Astrocyte (in vitro differentiated cells and primary cell): ENCODE results near the gene CTNNB1. TPM values are rescaled to one million over a fixed set of nuclear protein-coding genes. Genes with fewer than 3 reads are reported as not detected.

Experiments
- DNase-seq: peaks from one replicate; pipeline ENCODE4 v3.0.0-alpha.2; 2010; ENCODE audit warnings: low read depth
- FAIRE-seq: peaks from 2 replicates; lab custom pipeline; 2011; peaks lifted over from hg19 to GRCh38; lab: Jason Lieb, UNC
- H2AFZ ChIP-seq: 2 replicates; pipeline ENCODE4 v1.6.0; 2012; ENCODE audit warnings: low read depth, low read length, inconsistent platforms
- H3K27ac ChIP-seq: 2 replicates; pipeline ENCODE4 v1.5.1; 2011; ENCODE audit warnings: low read depth, low read length, inconsistent platforms
- H3K27me3 ChIP-seq: 2 replicates; pipeline ENCODE4 v1.6.0; 2011; ENCODE audit warnings: low read length, inconsistent platforms; ENCODE audit not compliant: insufficient read depth
- H3K36me3 ChIP-seq: 2 replicates; pipeline ENCODE4 v1.5.1; 2011; ENCODE audit warnings: low read length, inconsistent platforms; ENCODE audit not compliant: insufficient read depth
- H3K4me1 ChIP-seq: 2 replicates; pipeline ENCODE4 v1.5.1; 2011; ENCODE audit warnings: low read length, inconsistent platforms; ENCODE audit not compliant: insufficient read depth
- H3K4me2 ChIP-seq: 2 replicates; pipeline ENCODE4 v1.6.0; 2012; ENCODE audit warnings: low read length, inconsistent platforms
- H3K4me3 ChIP-seq: 2 replicates; pipeline ENCODE4 v1.5.1; 2011; ENCODE audit warnings: low read depth, mild to moderate bottlenecking, low read length, inconsistent platforms; ENCODE audit not compliant: insufficient read depth
- H3K79me2 ChIP-seq: 2 replicates; pipeline ENCODE4 v1.6.0; 2012; ENCODE audit warnings: mild to moderate bottlenecking, low read length, inconsistent platforms; ENCODE audit not compliant: insufficient read depth
- H3K9ac ChIP-seq: 2 replicates; pipeline ENCODE4 v1.6.0; 2012; ENCODE audit warnings: mild to moderate bottlenecking, low read length, inconsistent platforms
- H3K9me3 ChIP-seq: 2 replicates; pipeline ENCODE4 v1.5.1; 2012; ENCODE audit warnings: low read depth, mild to moderate bottlenecking, low read length, inconsistent platforms; ENCODE audit not compliant: insufficient read depth
- H4K20me1 ChIP-seq: 2 replicates; pipeline ENCODE4 v1.6.0; 2012; ENCODE audit warnings: low read length, inconsistent platforms; ENCODE audit not compliant: insufficient read depth
- H3K27ac Mint-ChIP-seq: one replicate; pipeline ENCODE4 v1.8.0; 2021; ENCODE audit warnings: mild to moderate bottlenecking, mixed read lengths; ENCODE audit not compliant: unreplicated experiment
- H3K27me3 Mint-ChIP-seq: one replicate; pipeline ENCODE4 v1.8.0; 2021; ENCODE audit warnings: low read depth, mixed read lengths; ENCODE audit not compliant: unreplicated experiment
- H3K36me3 Mint-ChIP-seq: one replicate; pipeline ENCODE4 v1.8.0; 2021; ENCODE audit warnings: low read depth, mixed read lengths; ENCODE audit not compliant: unreplicated experiment
- H3K4me1 Mint-ChIP-seq: one replicate; pipeline ENCODE4 v1.8.0; 2021; ENCODE audit warnings: low read depth, mixed read lengths; ENCODE audit not compliant: unreplicated experiment
- H3K4me3 Mint-ChIP-seq: one replicate; pipeline ENCODE4 v1.8.0; 2021; ENCODE audit warnings: mild to moderate bottlenecking, moderate library complexity, mixed read lengths; ENCODE audit not compliant: unreplicated experiment
- H3K9me3 Mint-ChIP-seq: one replicate; pipeline ENCODE4 v1.8.0; 2021; ENCODE audit warnings: mild to moderate bottlenecking, mixed read lengths; ENCODE audit not compliant: unreplicated experiment
- EZH2 ChIP-seq: IDR thresholded peaks from 2 replicates; pipeline ENCODE4 v1.6.1; 2012; ENCODE audit warnings: mild to moderate bottlenecking, low read length, inconsistent platforms; ENCODE audit not compliant: insufficient read depth
- total RNA-seq: library from RNA; stranded (reverse); gene quantifications from 2 replicates; pipeline ENCODE4 v1.2.1, GENCODE V29; 2021
- TF ChIP-seq, protein P1 (sequence below): IDR thresholded peaks from 2 replicates; pipeline ENCODE4 v1.5.1; 2011; ENCODE audit warnings: low read depth, mild to moderate bottlenecking, inconsistent platforms, low read length, moderate library complexity; ENCODE audit not compliant: insufficient read depth

Gene CTNNB1
- total RNA-seq, 1 donor from 2014 or later: 656 TPM

DNA sequence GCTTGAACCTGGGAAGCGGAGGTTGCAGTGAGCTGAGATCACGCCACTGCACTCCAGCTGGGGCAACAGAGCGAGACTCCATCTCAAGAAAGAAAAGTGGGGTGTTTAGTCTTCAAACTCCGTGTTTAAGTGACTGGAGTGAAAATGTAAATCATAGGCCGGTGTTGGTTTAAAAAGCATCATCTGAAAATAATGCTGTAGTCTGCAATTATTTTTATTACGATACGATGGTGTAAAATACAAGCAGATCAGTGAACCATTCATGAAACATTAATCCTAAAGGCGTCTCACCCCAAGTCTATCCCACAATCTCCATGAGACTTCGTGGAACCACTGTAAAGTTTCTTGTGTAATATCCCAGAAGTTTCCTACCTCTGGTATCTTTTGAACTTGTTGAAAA, 6.3 kb downstream of the CTNNB1 start:
- H3K4me1 Mint-ChIP-seq: peaks cover 53% of the 10 kb centered on the region
- H3K4me3 Mint-ChIP-seq: peak overlapping the region; percentile 51
- Histone ChIP-seq H3K9ac (no peak overlapping the region), H3K79me2 (peaks cover 100% of the 10 kb centered on the region), H3K4me2 (no peak overlapping the region), H2AFZ (no peak overlapping the region), H4K20me1 (peaks cover 98% of the 10 kb centered on the region), H3K27me3 (no peaks in the 10 kb centered on the region), H3K27ac (no peak overlapping the region), H3K4me3 (no peak overlapping the region), H3K9me3 (no peaks in the 10 kb centered on the region), H3K36me3 (no peaks in the 10 kb centered on the region), H3K4me1 (peaks cover 12% of the 10 kb centered on the region)
- H3K9me3 Mint-ChIP-seq: no peaks in the 10 kb centered on the region
- no peaks in the 10 kb centered on the region for H3K27me3 Mint-ChIP-seq
- FAIRE-seq (no peak), DNase-seq (no peak)
- H3K27ac Mint-ChIP-seq: no peak overlapping the region
- TF ChIP-seq EZH2: no peak
- TF ChIP-seq, protein P1, sequence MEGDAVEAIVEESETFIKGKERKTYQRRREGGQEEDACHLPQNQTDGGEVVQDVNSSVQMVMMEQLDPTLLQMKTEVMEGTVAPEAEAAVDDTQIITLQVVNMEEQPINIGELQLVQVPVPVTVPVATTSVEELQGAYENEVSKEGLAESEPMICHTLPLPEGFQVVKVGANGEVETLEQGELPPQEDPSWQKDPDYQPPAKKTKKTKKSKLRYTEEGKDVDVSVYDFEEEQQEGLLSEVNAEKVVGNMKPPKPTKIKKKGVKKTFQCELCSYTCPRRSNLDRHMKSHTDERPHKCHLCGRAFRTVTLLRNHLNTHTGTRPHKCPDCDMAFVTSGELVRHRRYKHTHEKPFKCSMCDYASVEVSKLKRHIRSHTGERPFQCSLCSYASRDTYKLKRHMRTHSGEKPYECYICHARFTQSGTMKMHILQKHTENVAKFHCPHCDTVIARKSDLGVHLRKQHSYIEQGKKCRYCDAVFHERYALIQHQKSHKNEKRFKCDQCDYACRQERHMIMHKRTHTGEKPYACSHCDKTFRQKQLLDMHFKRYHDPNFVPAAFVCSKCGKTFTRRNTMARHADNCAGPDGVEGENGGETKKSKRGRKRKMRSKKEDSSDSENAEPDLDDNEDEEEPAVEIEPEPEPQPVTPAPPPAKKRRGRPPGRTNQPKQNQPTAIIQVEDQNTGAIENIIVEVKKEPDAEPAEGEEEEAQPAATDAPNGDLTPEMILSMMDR: no peak
- H3K36me3 Mint-ChIP-seq: peaks cover 3% of the 10 kb centered on the region

DNA sequence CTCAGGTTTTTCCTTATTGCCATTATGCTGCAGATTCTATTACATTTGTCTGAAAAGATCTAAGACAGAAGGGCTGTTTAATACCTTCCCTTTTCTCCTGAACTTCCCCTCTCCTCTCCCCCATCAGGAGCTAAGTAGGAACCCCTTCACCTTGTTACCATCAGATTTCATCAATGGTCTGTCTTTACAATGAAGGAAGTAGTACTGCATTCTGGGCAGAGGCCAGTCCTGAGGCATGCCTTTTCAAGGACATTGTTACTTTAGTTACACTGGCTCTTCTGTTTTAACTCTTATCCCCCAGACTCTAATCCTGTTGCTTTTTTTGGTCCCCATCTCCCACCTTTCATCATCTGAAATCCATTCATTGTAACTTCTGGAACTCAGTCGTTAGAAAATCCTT, 8.1 kb downstream of the CTNNB1 start:
- no peaks in the 10 kb centered on the region for H3K36me3 ChIP-seq
- H3K27ac ChIP-seq: no peak overlapping the region
- no peaks in the 10 kb centered on the region for H3K9me3 ChIP-seq
- DNase-seq (no peak), FAIRE-seq (no peak)
- H2AFZ ChIP-seq: no peak overlapping the region
- H3K4me3 Mint-ChIP-seq: peak overlapping the region; percentile 28
- no peaks in the 10 kb centered on the region for H3K27me3 Mint-ChIP-seq
- H3K4me2 ChIP-seq: peak overlapping the region; percentile 19
- peaks cover 12% of the 10 kb centered on the region for H3K4me1 ChIP-seq
- no peak overlapping the region for H3K27ac Mint-ChIP-seq
- no peak overlapping the region for H3K4me3 ChIP-seq
- H3K36me3 Mint-ChIP-seq: no peaks in the 10 kb centered on the region
- H4K20me1 ChIP-seq: peaks cover 98% of the 10 kb centered on the region
- H3K79me2 ChIP-seq: peaks cover 100% of the 10 kb centered on the region
- peaks cover 53% of the 10 kb centered on the region for H3K4me1 Mint-ChIP-seq
- no peak overlapping the region for H3K9ac ChIP-seq
- H3K27me3 ChIP-seq: no peaks in the 10 kb centered on the region
- TF ChIP-seq, protein P1: no peak
- no peak for TF ChIP-seq EZH2
- no peaks in the 10 kb centered on the region for H3K9me3 Mint-ChIP-seq

DNA sequence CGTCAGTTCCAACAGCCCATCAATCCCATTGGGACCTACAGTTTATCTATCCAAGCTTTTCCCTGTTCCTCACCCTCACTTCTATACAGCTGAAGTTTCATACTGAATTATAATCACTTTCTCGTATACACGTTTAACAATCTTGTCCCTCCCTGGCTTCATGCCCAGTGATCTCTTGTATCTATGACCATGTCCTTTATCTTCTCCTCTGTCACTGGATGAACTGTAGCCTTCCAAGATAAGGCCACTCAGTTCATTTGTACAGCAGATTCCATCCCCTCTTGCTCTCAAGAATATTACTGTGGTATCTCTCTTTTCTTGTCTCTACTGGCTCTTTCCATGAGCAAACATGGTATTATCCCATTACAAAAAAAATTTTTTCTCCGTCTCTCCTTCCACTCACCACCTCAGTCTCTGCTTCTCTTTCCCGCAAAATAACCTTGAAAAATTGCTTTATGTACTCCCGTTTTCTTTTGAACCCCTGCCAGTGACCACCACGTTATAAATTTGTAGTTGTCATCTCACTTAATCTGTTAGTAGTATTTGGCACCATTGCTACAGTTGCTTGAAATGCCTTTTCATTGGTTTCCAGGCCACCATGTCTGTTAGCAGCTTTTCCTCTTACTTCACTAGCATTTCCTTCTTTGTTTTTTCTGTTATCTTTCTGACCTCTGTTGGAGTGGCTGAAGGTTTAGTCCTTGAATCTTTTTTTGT, 9.4 kb downstream of the CTNNB1 start:
- DNase-seq (peak; percentile 18), FAIRE-seq (no peak)
- Mint-ChIP-seq H3K4me1 (peaks cover 59% of the 10 kb centered on the region), H3K4me3 (peak overlapping the region; percentile 47), H3K9me3 (no peaks in the 10 kb centered on the region), H3K27me3 (no peaks in the 10 kb centered on the region), H3K36me3 (no peaks in the 10 kb centered on the region), H3K27ac (no peak overlapping the region)
- H3K79me2 ChIP-seq: peaks cover 100% of the 10 kb centered on the region
- no peaks in the 10 kb centered on the region for H3K36me3 ChIP-seq
- H3K27ac ChIP-seq: no peak overlapping the region
- H3K9me3 ChIP-seq: no peaks in the 10 kb centered on the region
- H4K20me1 ChIP-seq: peaks cover 98% of the 10 kb centered on the region
- no peak overlapping the region for H2AFZ ChIP-seq
- H3K4me1 ChIP-seq: peaks cover 2% of the 10 kb centered on the region
- H3K27me3 ChIP-seq: no peaks in the 10 kb centered on the region
- no peak overlapping the region for H3K9ac ChIP-seq
- TF ChIP-seq EZH2: no peak
- TF ChIP-seq, protein P1: no peak
- no peak overlapping the region for H3K4me3 ChIP-seq
- no peak overlapping the region for H3K4me2 ChIP-seq
